SK-N-SH treated with all-trans-retinoic acid at 6 μM for 48 hours (cell line): ENCODE measurements around the gene ARHGEF7.

ENCODE experiments used
- BACH2 ChIP-seq: fragments of 250-450 bp; sonication (Bioruptor Pico); IDR thresholded peaks from 2 replicates; pipeline ENCODE4 v1.9.0; 2021; ENCODE audit warnings: mild to moderate bottlenecking, borderline replicate concordance
- ESRRG ChIP-seq: fragments of 250-450 bp; sonication (Bioruptor Pico); IDR thresholded peaks from 2 replicates; pipeline ENCODE4 v1.6.1; 2021; ENCODE audit warnings: mild to moderate bottlenecking
- OSR1 ChIP-seq: fragments of 250-450 bp; sonication (Bioruptor Pico); IDR thresholded peaks from 2 replicates; pipeline ENCODE4 v1.8.0; 2022; ENCODE audit warnings: moderate library complexity, mild to moderate bottlenecking, inconsistent platforms
- ZC3H10 ChIP-seq: fragments of 250-450 bp; sonication (Bioruptor Pico); IDR thresholded peaks from 2 replicates; pipeline ENCODE4 v1.5.1; 2021; ENCODE audit warnings: mild to moderate bottlenecking, moderate library complexity
- ZFP3 ChIP-seq: fragments of 250-450 bp; sonication (Bioruptor Pico); IDR thresholded peaks from 2 replicates; pipeline ENCODE4 v1.5.0; 2020; ENCODE audit warnings: mild to moderate bottlenecking, moderate library complexity
- ZNF8 ChIP-seq: fragments of 450-650 bp; formaldehyde crosslinking; IDR thresholded peaks from 2 replicates; pipeline ENCODE4 v1.5.0; 2020; ENCODE audit warnings: mild to moderate bottlenecking, moderate library complexity
- TF ChIP-seq, protein P1 (sequence below): fragments of 250-450 bp; sonication (Bioruptor Pico); IDR thresholded peaks from 2 replicates; pipeline ENCODE4 v1.8.0; 2020; ENCODE audit warnings: mild to moderate bottlenecking, moderate library complexity, borderline replicate concordance

DNA sequence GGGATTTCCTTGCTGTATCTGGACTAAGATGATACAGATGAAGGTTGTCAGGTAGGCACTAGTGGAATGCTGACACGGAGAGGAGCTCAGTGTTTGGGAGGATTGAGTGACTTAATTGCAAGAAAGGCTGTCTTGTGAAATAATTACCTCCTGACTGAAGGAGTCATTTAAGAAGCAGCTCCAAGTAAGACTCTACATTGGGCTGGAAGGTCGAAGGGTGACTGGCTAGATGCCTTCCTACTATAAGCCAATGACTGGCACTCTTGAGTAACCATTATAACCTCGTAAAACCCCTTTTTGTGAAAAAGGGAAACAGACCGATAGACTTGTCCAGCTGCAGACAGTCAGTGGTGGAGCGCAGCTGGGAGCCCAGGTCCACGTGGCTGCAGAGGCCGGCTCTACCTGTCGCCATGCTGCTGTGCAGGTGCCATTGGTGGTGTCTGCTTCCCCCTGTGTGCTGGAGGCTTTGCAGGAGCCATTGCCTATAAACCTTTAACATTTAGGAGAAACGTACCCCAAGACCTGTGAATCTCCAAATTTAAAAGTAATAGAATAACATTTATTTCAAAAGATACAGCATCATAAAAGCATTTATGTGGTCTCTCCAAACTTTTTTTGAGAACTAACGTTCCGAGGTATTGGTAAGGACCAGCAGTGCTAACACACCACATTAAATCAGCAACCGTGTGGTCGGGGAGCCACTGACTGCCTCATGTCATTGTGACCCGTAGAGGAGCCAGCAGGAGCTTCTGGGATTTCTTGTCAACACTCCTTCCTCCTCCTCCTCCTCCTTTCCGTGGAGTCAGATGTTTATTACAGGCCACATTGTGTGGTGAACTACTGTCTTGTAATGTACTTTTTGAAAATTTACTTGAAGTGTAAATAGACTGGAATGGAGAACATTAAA lies 124.9 kb downstream of the ARHGEF7 start:
- TF ChIP-seq, protein P1, sequence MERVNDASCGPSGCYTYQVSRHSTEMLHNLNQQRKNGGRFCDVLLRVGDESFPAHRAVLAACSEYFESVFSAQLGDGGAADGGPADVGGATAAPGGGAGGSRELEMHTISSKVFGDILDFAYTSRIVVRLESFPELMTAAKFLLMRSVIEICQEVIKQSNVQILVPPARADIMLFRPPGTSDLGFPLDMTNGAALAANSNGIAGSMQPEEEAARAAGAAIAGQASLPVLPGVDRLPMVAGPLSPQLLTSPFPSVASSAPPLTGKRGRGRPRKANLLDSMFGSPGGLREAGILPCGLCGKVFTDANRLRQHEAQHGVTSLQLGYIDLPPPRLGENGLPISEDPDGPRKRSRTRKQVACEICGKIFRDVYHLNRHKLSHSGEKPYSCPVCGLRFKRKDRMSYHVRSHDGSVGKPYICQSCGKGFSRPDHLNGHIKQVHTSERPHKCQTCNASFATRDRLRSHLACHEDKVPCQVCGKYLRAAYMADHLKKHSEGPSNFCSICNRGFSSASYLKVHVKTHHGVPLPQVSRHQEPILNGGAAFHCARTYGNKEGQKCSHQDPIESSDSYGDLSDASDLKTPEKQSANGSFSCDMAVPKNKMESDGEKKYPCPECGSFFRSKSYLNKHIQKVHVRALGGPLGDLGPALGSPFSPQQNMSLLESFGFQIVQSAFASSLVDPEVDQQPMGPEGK (CRISPR knock-in tag): no peak
- TF ChIP-seq BACH2 (CRISPR knock-in tag): no peak
- no peak for TF ChIP-seq ZNF8 (CRISPR knock-in tag)
- no peak for TF ChIP-seq ZC3H10 (CRISPR knock-in tag)
- TF ChIP-seq ZFP3 (CRISPR knock-in tag): no peak
- no peak for TF ChIP-seq ESRRG
- no peak for TF ChIP-seq OSR1
